Hematopoietic multipotent progenitor cell (in vitro differentiated cells): ENCODE measurements around the gene CCRL2. TPM values are rescaled to one million over a fixed set of nuclear protein-coding genes. Genes with fewer than 3 reads are reported as not detected.
A peak's percentile ranks its signal among the peaks of the same experiment; 100 is the strongest.
"Not testable (repeated sequence)": the region's sequence is repeated elsewhere in the genome, so short reads cannot be mapped to it uniquely, and the experiment has no call there.

Experiments
- DNase-seq, 3 donors: peaks; one replicate each; pipeline ENCODE4 v3.0.0-alpha.2; 2011 to 2015; ENCODE audit warnings: low read depth in 2 of 3, low spot score in 2 of 3
- total RNA-seq: library from RNA; depleted of rRNA; stranded (reverse); fragments of >200 nt; gene quantifications from one replicate; pipeline ENCODE4 v1.2.3, GENCODE V29; 2012

Gene CCRL2
- total RNA-seq, 1 donor = 7.0 TPM

DNA sequence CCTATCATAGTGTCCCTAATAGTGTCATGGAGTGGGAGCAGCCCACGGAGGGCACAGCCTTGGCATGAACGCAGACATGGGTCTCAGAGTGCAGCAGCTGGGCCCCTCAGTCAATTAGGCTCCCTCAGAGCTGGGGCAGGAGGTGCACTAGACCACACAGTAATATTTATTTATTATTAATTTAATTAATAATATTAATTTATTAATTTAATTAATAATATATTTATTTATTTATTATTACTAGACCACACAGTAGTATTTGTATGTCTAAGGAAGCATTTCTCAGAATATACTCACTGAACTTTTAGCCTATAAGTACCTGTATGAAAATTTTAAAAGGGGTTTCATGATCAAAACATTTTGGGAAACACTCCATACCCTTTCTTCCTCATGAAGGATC is 5.5 kb upstream of the CCRL2 start:
- DNase-seq = no peak

DNA sequence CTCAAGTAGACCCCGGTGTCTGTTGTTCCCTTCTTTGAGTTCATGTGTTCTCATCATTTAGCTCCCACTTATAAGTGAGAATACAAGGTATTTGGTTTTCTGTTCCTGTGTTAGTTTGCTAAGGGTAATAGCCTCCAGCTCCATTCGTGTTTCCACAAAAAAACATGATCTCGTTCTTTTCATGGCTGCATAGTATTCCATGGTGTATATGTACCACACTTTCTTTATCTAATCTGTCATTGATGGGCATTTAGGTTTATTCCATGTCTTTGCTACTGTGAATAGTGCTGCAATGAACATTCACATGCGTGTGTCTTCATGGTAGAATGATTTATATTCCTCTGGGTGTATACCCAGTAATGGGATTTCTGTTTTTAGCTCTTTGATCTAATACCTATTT is 4.2 kb upstream of the CCRL2 start:
- DNase-seq = not testable (repeated sequence)

DNA sequence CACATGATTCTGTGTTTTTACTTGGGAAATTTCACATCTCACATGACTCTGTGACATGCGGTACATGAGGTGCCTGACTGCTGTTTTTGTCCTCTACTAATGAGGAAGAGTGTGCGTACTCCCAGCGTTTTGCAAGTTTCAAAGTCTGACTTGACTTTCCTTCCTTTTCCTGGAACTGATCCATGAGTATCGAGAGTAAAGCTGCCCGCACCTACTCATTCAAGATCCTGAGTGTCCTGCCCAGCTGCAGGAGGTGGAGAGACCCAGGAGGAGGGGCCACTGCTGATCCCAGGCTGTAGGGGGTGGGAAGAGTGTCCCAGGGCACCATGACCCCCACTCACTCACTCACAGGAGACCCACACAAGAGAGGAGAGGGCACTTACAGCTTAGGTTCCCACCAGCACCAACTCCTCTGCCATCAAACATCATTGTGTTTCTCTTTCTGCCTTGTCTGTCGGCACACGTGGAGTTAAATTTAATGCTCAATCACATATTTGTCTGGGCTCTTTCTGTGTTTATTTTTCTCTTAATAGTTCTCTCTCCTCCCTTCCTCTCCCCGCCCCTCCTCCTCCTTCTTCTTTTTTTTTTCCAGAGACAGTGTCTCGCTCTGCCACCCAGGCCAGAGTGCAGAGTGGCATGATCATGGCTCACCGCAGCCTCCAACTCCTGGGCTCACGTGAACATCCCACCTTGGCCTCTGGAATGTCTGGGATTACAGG is 1.6 kb upstream of the CCRL2 start:
- no peak for DNase-seq

DNA sequence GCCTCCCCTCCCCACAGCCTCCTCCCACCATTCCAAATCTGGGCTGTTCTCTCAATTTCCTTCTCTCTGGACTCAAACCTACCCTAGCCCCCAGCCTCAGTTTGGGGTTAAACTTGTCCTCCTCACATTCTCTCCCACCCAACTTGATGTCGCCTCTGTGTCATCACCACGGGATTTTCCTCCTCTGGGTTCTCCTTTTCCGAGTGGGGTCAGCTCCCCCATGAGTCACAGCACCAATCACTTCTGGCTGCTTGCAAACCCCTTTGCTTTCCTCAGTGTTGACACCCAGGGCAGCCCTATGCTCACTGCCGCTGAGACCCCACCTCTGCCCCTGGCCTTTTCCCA is 644 bp upstream of the CCRL2 start:
- peak in 1 of 3 donors; percentile 39 for DNase-seq

DNA sequence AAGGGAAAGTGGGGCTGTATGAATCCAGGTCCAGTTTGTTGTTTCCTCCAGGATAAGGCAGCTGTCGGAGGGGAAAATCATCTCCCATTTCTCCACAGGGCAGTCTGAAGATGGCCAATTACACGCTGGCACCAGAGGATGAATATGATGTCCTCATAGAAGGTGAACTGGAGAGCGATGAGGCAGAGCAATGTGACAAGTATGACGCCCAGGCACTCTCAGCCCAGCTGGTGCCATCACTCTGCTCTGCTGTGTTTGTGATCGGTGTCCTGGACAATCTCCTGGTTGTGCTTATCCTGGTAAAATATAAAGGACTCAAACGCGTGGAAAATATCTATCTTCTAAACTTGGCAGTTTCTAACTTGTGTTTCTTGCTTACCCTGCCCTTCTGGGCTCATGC is 911 bp downstream of the CCRL2 start:
- DNase-seq = no peak

DNA sequence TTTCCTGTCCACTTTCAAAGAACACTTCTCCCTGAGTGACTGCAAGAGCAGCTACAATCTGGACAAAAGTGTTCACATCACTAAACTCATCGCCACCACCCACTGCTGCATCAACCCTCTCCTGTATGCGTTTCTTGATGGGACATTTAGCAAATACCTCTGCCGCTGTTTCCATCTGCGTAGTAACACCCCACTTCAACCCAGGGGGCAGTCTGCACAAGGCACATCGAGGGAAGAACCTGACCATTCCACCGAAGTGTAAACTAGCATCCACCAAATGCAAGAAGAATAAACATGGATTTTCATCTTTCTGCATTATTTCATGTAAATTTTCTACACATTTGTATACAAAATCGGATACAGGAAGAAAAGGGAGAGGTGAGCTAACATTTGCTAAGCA is 1.8 kb downstream of the CCRL2 start:
- no peak for DNase-seq

DNA sequence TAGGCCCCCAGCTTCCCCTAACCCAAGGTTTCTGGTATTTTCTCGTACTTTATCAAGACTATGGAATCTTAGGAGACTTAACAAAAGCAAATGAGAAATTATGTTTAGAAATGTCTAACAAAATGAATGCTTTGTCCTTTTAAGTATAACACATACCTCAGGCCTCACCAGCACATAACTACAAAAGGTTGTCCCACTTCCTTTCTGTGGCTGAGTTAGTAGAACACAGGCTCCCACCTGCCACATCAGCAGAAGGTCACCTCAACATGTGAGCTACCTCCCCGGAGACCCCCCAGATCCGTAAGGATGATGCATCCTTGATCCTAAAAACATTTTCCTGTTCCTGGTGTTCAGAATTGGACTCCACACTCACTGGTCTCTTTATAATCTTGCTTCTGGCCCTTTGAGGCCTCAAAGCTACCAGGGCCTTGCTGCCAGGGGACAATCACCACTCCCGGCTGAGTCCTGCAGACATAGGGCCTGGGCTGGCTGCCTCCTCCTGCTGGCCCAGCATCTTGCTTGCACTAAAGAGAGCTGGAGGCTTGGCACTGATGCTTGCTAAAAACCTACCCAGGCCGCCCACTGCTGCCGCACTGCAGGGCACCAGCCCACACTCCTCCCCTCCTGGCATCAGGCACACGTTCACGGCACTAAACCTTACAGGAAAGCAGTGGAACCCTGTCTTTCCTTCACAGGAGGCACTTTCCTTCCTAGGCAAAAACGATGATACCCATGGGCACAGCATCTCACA is 2.9 kb downstream of the CCRL2 start:
- DNase-seq = no peak

DNA sequence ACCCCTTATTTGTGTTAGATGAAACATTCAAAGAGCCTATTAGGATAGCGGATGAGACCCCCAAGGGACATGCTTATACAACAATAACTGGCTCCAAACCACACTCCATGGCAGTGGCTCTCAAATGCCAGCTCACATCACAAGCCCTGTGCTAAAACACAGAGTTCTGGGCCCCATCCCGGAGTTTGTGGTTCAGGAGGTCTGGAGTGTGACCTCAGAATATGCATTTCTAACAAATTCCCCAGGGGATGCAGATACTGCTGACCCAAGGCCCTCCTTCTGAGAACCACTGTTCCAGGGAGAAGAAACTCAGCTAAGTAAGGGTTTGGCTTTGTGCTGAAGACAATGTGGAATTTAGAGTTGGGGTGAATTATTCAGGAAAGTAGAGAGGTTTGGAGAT is 3.6 kb downstream of the CCRL2 start:
- no peak for DNase-seq

DNA sequence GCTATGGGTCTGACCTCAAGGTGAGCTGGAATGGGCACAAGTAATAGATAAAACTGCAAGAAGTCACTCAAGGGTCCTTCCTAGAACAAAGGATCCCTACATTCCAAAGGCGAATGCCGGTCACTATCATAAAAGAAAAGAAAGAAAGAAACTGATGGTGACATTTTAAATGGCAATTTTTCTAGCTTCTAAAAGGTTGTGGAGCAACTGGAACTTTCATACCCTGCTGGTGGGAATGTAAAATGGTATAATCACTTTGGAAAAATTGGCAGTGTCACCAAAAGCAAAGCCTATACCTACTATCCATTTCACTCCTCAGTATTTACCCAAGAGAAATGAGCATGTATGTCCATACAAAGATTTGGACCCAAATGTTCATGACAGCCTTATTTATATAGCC is 4.2 kb downstream of the CCRL2 start:
- no peak for DNase-seq

DNA sequence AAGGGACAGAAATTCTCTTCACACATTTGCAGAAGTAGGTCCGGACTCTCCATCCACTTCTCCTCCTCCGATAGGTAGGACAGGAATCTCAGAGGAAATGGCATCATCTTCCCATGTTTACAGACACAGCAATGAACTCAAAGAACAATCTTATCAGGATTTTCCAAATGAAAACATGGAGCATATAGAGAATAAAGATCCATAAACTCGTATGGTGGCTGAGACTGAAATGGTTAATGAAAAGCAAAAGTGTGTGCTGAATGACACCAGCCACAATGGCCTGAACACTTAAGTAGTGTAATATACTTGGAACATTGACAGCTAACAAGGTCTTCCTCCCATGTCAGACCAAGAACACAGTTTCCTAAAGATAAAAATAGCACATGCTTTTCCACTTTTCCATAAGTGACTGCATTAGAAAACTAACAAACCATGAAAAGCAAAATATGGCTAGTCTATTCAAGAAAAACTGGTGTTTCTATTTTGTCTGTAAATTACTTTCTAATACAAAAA is 5.8 kb downstream of the CCRL2 start:
- DNase-seq = no peak

DNA sequence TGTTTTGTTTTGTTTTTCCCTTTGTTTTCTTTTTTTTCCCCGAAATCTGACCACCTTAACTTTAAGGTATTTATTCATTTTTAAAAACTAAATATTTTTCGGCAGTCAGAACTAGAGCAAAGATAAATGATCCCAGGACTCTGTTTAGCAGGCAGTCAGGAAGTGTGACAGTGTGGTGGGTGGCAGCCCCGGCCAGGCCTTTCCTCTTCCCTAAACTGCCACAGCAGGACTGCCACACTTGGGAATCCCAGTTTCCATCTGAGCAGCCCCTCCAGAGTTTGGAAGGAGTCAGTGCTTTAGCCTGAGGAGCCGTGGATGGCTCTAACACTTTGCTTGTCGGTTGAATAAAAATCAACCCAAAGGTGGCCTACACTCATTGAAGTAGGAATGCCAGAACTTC is 6.9 kb downstream of the CCRL2 start:
- DNase-seq = no peak

DNA sequence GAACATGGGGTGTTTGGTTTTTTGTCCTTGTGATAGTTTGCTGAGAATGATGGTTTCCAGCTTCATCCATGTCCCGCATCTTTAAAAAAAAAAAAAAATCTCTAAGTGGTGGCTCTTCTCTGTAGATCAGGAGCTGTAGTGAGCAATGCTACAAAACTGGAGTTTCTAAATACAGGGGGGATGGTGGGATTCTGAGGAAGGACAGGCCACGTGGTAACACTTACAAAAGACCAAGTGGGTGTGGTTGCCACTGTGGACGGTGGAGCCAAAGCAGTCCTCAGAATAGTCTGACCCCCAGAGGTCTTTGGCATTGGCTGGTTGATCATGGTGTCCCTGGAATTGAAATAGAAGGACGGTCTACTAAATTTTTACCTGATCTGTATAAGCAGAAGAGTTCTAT is 7.7 kb downstream of the CCRL2 start:
- no peak for DNase-seq

DNA sequence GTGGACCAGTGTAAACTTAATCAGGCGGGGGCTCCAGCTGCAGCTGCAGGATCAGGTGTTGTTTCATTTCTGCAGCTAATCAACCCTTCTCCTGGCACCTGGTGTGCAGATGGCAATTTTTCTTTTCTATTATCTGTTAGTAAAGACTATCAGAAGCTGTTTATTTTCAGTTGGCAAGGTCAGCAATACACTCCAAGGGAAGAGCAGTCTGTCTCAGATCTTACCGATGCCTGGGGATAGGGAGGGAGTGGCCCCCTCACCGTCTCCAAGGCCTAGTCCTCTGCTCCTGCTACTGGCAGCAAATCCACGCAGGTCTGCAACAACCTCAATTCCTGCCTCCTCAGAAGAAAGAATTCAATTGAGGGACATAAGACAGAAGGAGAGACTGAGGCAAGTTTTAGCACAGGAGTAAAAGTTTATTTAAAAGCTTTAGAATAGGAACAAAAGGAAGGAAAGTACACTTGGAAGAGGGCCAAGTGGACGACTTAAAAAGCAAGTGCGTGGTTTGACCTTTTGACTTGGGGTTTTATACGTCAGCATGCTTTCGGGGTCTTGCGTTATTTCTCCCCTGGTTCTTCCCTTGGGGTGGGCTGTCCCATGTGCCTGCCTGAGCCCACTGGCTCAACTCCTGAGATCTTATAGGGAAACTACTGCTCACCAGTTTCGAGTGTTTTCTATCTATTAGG is 9.2 kb downstream of the CCRL2 start:
- DNase-seq = peak in 1 of 3 donors; percentile 41

DNA sequence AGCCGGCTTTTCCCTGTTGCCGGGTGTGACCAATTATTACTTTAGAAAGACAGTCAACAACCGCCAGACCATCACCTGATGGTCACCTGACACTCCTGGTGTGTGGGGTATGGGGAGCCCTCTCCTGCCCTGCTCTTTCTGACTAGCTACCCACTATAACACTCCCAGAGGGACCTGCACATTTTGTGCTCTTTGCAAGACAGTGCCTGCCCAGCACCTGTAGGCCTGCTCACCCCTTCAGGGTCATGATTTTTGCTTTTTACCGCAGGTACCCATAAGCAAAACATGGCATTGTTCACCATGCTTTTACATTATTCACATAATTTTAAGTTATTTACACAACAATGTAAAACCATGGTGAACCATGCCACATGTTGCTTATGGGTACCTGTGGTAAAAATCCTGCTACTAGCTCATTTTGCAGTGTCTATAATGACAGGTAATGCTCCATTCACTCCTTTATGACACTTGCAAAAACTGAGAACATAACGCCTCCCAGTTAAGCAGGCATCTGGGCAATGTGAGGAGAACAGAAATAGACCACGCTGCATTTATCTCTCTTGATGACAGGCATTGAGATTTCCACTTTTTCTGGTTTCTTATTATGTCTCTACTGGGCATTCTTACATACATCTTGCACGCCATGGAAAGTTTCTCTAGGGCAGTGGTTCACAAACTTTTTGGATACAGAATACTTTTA is 9.9 kb downstream of the CCRL2 start:
- no peak for DNase-seq

DNA sequence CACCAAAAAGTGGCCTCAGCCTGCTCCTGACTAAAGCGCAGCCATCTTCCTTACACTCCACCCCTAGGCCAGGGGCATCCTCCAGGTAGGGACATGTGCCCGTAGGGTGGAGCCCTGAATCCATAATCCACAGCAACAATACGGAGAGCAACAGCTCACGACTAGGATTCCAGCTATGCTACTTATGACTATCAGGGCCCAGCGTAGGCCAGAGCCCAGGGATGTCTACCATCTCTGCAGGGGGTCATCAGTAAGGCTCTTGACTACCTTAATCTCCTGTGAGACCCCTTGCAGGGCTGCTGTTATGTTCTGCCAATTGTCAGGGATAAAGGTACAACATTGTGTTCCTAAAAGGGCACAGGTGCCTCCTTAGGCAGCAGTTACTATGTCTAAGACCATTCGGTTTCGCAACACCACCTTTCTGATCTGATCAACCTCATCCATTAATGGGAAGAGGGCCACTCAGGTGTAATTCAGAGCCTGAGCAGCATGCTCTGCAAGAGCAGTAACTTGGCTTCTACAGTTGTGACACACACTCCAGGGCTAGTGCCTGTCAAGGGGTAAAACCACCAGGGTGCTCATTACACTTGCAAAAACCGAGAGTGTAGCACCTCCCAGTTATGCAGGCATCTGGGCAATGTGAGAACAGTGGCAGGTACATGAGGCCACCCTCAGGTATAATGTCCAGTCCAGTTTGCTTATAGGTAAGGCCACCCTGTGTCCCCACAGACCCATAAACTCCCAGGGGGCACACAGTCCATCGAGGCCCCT is 11.0 kb downstream of the CCRL2 start:
- DNase-seq = no peak

DNA sequence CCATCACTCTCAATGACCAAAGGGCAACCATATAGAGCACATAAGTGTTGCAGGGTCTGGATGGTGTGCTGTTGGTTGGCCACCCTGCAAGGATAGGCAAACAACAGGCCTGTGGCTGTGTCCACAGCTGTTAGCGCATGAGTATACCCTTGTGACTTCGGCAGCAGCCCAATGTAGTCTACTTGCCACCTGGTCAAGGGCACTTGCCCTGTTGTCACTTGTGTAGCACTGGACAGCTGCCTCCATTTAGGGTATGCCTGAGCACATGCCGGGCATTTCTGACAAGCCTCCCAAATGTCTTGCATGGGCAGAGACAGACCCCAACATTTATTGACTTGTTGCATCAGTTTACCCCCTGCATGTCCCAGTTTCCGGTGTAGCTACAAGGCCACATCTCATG is 12.8 kb downstream of the CCRL2 start:
- DNase-seq = no peak

DNA sequence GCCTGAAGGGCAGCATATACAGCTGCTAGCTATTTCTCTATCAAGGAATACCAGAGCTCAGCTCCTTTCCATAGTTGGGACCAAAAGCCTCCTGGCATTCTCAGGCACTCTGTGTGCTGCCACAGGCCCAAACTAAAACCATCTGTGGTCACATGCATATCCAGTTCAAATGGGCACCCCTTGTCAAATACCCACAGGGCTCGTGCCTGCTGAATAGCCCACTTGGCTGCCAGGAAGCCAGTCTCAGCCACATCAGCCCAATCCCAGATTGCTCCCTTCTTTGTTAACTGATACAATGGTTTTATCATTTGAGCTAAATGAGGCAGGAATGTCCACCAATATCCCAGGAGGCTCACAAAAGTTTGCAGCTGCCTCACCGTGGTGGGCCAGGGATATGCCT is 13.9 kb downstream of the CCRL2 start:
- no peak for DNase-seq

DNA sequence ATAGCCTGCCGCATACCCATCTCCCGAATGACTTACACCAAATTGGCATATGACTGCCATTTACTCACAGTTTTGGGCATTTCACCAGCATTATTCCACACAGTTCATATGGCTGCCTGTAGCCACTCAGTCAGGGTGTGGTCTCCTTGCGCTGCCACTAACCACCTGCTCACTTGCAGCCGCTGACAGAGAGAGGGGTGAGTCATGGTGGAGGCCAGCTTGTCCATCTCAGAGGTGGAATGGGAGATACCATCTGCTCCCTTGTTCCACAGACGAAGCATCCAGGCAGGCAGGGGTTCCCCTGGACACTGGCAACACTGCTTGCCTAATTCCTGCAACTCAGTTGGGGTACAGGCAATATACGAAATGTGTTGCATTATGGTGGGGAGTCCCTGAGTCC is 15.6 kb downstream of the CCRL2 start:
- no peak for DNase-seq

DNA sequence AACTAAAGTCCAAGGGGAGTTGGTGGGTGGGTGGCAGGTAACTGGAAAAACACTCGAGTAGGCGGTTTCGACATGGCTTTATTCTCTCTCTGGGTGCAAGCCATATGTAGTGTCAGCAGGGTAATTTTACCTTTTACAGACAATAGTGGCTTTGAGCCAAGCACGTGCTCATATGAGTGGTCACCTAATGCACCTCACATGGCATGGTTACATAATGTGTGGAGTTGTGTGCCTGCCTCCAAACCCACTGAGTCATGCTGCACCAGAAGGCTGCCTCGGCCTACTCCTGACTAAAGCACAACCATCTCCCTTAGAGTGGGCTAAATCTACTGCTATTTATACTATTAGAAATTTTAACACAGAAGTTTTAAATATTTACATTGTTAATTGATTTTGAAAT is 16.5 kb downstream of the CCRL2 start:
- DNase-seq = no peak

DNA sequence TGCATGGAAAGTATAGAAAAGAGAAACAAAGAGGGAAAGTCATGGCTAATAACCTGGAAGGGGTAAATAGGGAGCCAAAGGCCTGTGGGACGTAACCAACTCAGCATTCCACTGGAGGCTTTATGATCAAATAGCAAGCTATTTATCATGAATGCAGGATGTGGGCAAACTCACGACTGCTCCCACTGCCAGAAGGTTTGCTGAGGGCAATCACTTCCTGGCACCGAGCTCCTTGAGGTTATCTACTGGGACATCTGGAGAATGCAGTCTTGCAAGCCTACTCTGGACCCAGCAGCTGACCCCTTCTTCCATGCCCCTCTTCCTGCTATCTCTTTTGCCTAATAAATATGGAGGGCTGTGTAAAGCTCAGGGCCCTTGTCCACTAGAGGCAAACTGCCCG is 19.4 kb downstream of the CCRL2 start:
- DNase-seq = peak in 1 of 3 donors; percentile 50
